HG03103 (cell line): ENCODE data around the gene DDX54.
"Not testable (repeated sequence)": the region's sequence is repeated elsewhere in the genome, so short reads cannot be mapped to it uniquely, and the experiment has no call there.

Source experiments
- ATAC-seq: cut with Tn5 transposase; IDR thresholded peaks from one replicate; pipeline ENCODE4 v1.9.1; 2021; ENCODE audit warnings: low read depth; ENCODE audit not compliant: unreplicated experiment

The DDX54 gene

GRCh38 chr12:113220593-113221180 lies 35.4 kb upstream of the DDX54 start:
- ATAC-seq, result no peak

GRCh38 chr12:113216027-113216426 lies 30.7 kb upstream of the DDX54 start:
- ATAC-seq, result no peak

- ATAC-seq, result no peak
Measured at GRCh38 chr12:113214895-113215400, 29.7 kb upstream of the DDX54 start.

- no peak for ATAC-seq
Measured at GRCh38 chr12:113211160-113211559, 25.9 kb upstream of the DDX54 start.

- peak; percentile 66 for ATAC-seq
Measured at GRCh38 chr12:113208041-113208934, 23.0 kb upstream of the DDX54 start.

GRCh38 chr12:113207613-113208040 lies 22.3 kb upstream of the DDX54 start:
- no peak for ATAC-seq

GRCh38 chr12:113206802-113207201 lies 21.5 kb upstream of the DDX54 start:
- not testable (repeated sequence) for ATAC-seq

- ATAC-seq, result no peak
Measured at GRCh38 chr12:113204804-113205203, 19.5 kb upstream of the DDX54 start.

- ATAC-seq, result no peak
Measured at GRCh38 chr12:113203852-113204760, 18.8 kb upstream of the DDX54 start.

GRCh38 chr12:113202300-113203075 lies 17.2 kb upstream of the DDX54 start:
- no peak for ATAC-seq

- ATAC-seq, result no peak
Measured at GRCh38 chr12:113201187-113202177, 16.2 kb upstream of the DDX54 start.

- no peak for ATAC-seq
Measured at GRCh38 chr12:113200021-113200797, 14.9 kb upstream of the DDX54 start.

GRCh38 chr12:113198296-113198695 lies 13.0 kb upstream of the DDX54 start:
- no peak for ATAC-seq

GRCh38 chr12:113197518-113198077 lies 12.3 kb upstream of the DDX54 start:
- no peak for ATAC-seq

- ATAC-seq, result no peak
Measured at GRCh38 chr12:113196990-113197389, 11.7 kb upstream of the DDX54 start.

GRCh38 chr12:113196582-113196981 lies 11.3 kb upstream of the DDX54 start:
- no peak for ATAC-seq

- ATAC-seq, result no peak
Measured at GRCh38 chr12:113195598-113195997, 10.3 kb upstream of the DDX54 start.

GRCh38 chr12:113194971-113195391 lies 9.7 kb upstream of the DDX54 start:
- no peak for ATAC-seq
